ENCODE results near the gene MRPL49. TPM values are rescaled to one million over a fixed set of nuclear protein-coding genes. Genes with fewer than 3 reads are reported as not detected.

MRPL49 gene
- total RNA-seq, 4 donors from 2014 or later, result 48.8 to 55.9 (median 54.2) TPM

DNA sequence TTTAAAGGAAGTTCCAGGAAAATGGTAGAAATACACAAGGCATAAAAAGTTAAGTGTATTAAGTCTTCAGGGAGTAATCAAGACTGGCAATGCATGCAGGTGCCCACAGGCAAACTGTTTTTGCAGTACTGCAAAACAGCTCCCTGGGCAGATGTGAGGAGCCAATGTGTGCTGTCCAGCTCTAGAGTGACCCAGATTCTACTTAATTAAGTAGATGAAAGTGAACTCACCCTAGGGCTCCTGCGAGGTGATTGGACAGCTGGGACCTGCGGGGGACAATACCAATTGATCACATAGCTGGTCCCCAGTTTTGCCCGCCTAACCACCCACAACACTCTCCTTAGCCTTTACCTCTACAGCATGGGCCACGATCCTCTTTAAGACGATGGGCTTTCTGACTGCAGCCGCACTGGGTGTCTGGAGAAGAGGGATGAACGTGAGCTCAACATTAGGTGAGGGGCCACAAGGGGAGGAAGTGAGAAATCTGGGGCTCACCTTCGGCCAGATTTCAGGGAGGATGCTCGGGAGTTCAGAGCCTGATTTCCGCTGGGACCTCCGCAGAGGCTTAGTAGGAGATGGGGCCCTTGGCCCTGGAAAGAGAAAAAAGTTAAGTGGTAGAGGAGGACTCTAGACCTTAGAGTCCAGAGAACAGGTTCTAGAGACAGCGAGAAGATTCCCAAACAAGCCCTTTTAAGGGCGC, 38.8 kb upstream of the MRPL49 start:
- 5 to 7% methylated on average over 13 of the region's 13 CpGs for WGBS, 2 donors
- H3K4me1 ChIP-seq, result peaks cover 0 to 26% (median 19%) of the 10 kb centered on the region in 4 donors
- TF ChIP-seq, protein P1, sequence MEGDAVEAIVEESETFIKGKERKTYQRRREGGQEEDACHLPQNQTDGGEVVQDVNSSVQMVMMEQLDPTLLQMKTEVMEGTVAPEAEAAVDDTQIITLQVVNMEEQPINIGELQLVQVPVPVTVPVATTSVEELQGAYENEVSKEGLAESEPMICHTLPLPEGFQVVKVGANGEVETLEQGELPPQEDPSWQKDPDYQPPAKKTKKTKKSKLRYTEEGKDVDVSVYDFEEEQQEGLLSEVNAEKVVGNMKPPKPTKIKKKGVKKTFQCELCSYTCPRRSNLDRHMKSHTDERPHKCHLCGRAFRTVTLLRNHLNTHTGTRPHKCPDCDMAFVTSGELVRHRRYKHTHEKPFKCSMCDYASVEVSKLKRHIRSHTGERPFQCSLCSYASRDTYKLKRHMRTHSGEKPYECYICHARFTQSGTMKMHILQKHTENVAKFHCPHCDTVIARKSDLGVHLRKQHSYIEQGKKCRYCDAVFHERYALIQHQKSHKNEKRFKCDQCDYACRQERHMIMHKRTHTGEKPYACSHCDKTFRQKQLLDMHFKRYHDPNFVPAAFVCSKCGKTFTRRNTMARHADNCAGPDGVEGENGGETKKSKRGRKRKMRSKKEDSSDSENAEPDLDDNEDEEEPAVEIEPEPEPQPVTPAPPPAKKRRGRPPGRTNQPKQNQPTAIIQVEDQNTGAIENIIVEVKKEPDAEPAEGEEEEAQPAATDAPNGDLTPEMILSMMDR (IDR thresholded peaks at IDR 0.05), result no peak
- TF ChIP-seq POLR2A (IDR thresholded peaks at IDR 0.05) (no peak), EP300 (IDR thresholded peaks at IDR 0.05) (no peak)
- no peaks in the 10 kb centered on the region for H3K9me3 ChIP-seq
- H3K4me3 ChIP-seq, result peak overlapping the region; percentile 65 to 89 (median 86)
- no peaks in the 10 kb centered on the region for H3K27me3 ChIP-seq
- no peak for DNase-seq (ENCODE audit: low spot score in 2 of 2)
- peak overlapping the region in 3 of 4 donors; percentile 96 to 98 (median 98) for H3K27ac ChIP-seq
- H3K36me3 ChIP-seq, result peaks cover 0 to 33% (median 5%) of the 10 kb centered on the region in 3 donors

DNA sequence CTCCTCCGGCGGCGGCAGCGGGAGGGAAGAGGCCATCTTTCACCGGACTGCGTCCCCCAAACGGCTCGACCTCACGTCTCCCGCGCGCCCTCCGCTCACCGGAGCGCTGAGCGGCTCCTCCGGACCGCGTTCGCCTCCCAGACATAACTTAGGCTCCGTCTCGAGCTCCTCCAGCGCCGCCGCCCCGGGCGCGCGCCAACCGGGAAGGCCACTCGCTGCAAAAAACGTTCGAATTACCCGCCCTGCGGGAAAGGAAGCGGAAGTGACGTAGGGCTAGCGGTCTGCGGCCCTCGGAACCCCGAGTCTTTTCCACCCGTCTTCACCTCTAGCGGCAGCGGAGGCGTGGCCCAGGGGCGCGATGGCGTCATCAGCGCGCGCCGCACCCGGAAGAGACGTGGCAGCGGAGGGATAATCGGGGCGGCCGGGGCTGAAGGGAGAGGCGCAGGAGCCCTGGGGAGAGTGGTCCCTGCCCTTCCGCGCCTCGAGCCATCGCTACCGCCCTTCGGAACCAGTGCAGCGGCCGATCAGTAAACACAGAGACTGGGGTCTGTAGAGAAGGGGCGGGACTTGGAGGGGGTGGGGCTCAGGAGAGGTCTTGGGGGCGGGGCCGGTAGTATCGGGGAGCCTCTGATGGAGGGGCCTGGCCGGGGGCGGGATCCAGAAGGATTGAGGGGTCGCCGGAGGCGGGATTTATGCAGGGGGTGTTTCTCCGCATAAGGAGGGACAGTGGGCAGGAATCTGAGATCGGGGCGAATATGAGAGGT, 38.1 kb upstream of the MRPL49 start, which contains the start of the genes CDCA5 and ZFPL1:
TSS of gene CDCA5 (minus strand) at position 207 of the 764 bp plus-strand sequence. CDS start at position 145, 62 bp downstream.
TSS of gene ZFPL1 (plus strand) at position 389 of the 764 bp plus-strand sequence. CDS start 477 bp downstream, outside the sequence.
- Histone ChIP-seq H3K4me3 (peak within 1 kb of the TSS; percentile 65 to 89 (median 86)), H3K9me3 (no peaks in the 10 kb centered on the region), H3K27me3 (no peaks in the 10 kb centered on the region), H3K36me3 (peaks cover 0 to 40% (median 5%) of the 10 kb centered on the region in 3 donors), H3K4me1 (peaks cover 0 to 26% (median 19%) of the 10 kb centered on the region in 4 donors), H3K27ac (peak within 1 kb of the TSS; percentile 88 to 98 (median 97))
- WGBS, 2 donors, result 0 to 1% methylated on average over 47 to 66 of the region's 79 CpGs
- TF ChIP-seq EP300 (IDR thresholded peaks at IDR 0.05) (peak; percentile 98), POLR2A (IDR thresholded peaks at IDR 0.05) (peak in 1 of 2 donors; percentile 59)
- TF ChIP-seq, protein P1 (IDR thresholded peaks at IDR 0.05), result peak in 1 of 5 experiments; percentile 61
- peak; percentile 92 to 94 for DNase-seq (ENCODE audit: low spot score in 2 of 2)

DNA sequence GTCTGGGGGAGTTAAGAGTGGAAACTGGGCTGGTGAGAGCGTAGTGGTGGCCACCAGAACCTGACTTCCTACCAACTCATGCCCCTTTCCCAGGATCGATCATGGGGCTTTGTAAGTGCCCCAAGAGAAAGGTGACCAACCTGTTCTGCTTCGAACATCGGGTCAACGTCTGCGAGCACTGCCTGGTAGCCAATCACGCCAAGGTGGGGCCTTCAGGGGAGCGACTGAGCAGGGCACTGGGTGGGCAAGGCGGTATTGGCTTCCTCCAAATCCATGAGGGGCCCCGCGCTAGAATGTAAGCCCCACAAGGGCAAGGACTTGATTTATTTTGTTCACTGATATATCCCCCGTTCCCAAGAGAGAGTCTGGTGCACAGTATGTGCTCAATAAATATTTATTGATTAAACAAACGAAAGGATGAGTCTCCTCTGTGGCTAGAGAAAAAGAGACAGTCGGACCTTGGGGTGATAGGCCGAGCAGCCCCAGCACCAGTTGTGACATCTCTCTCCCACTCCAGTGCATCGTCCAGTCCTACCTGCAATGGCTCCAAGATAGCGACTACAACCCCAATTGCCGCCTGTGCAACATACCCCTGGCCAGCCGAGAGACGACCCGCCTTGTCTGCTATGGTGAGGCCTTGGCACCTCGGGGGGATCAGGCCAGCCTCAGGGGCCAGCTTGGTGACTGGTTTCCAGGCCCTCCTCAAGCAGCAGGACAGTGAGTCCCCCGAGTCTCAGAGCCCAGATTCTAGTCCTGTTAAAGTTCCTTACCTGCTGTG, 37.3 kb upstream of the MRPL49 start:
- DNase-seq (ENCODE audit: low spot score in 2 of 2), result no peak
- Histone ChIP-seq H3K27ac (peak overlapping the region; percentile 88 to 98 (median 97)), H3K36me3 (peaks cover 0 to 48% (median 5%) of the 10 kb centered on the region in 3 donors), H3K9me3 (no peaks in the 10 kb centered on the region), H3K4me1 (peaks cover 0 to 26% (median 19%) of the 10 kb centered on the region in 4 donors), H3K4me3 (peak overlapping the region; percentile 65 to 89 (median 86)), H3K27me3 (no peaks in the 10 kb centered on the region)
- 47 to 58% methylated on average over 17 to 23 of the region's 23 CpGs for WGBS, 2 donors
- TF ChIP-seq POLR2A (IDR thresholded peaks at IDR 0.05) (no peak), EP300 (IDR thresholded peaks at IDR 0.05) (no peak)
- TF ChIP-seq, protein P1 (IDR thresholded peaks at IDR 0.05), result no peak

DNA sequence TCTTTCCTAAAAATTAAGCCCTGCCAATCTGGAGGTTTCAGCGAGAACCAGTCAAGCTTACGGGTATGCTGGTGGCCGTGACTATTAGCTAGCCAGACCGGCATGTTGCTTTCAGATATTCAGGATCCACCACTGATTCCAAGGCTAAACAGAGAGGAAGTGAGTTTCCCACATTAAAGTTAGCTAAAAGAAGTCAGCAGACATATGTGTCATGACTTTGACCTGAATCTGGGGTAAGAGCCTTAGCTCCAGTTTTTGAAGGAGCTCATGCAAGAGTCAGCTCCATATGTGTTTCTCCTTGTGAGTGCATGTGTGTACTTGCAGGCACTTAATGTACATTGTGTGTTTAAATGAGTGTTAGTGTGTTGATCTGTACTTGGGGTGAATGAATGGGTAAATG, 36.7 kb upstream of the MRPL49 start:
- Histone ChIP-seq H3K27me3 (no peaks in the 10 kb centered on the region), H3K36me3 (peaks cover 0 to 51% (median 5%) of the 10 kb centered on the region in 3 donors), H3K4me1 (peaks cover 0 to 26% (median 19%) of the 10 kb centered on the region in 4 donors), H3K27ac (no peak overlapping the region), H3K9me3 (no peaks in the 10 kb centered on the region), H3K4me3 (no peak overlapping the region)
- 89 to 91% methylated on average over 4 of the region's 4 CpGs for WGBS, 2 donors
- TF ChIP-seq, protein P1 (IDR thresholded peaks at IDR 0.05), result no peak
- TF ChIP-seq EP300 (IDR thresholded peaks at IDR 0.05) (no peak), POLR2A (IDR thresholded peaks at IDR 0.05) (no peak)
- no peak for DNase-seq (ENCODE audit: low spot score in 2 of 2)
